CD14-positive monocyte (primary cell): Measurements from ENCODE around the gene SPINT2. TPM values are rescaled to one million over a fixed set of nuclear protein-coding genes. Genes with fewer than 3 reads are reported as not detected.

Experiments used
- DNase-seq, 3 donors: peaks; one replicate each; pipeline ENCODE4 v3.0.0-alpha.2; 2011 to 2022
- H2AFZ ChIP-seq: 2 replicates; pipeline ENCODE4 v1.6.0; 2012; ENCODE audit warnings: mild to moderate bottlenecking, low read depth, low read length, inconsistent platforms; ENCODE audit not compliant: insufficient read depth, poor library complexity, severe bottlenecking
- H3K27ac ChIP-seq, 2 donors: 1 replicate in 1 of 2; 2 replicates in 1 of 2; pipeline ENCODE4 v1.5.1; 2012 to 2013; ENCODE audit warnings: low read length in 2 of 2, control low read depth in 1 of 2, inconsistent platforms in 1 of 2, low read depth in 1 of 2, mild to moderate bottlenecking in 1 of 2
- H3K27me3 ChIP-seq, 2 donors: one replicate each; pipeline versions ENCODE4 v1.6.0 to v1.6.1; 2011 to 2013; ENCODE audit warnings: low read length in 2 of 2; ENCODE audit not compliant: control insufficient read depth in 2 of 2, insufficient read depth in 2 of 2
- H3K36me3 ChIP-seq, 2 donors: replicated peaks in 1 of 2; 1 replicate in 1 of 2; 2 replicates in 1 of 2; pipeline versions ENCODE4 v1.5.1 to v1.6.1; 2012 to 2013; ENCODE audit warnings: low read length in 2 of 2, control low read depth in 1 of 2, inconsistent platforms in 1 of 2, mild to moderate bottlenecking in 1 of 2; ENCODE audit not compliant: insufficient read depth in 2 of 2, control insufficient read depth in 1 of 2
- H3K4me1 ChIP-seq, 2 donors: 1 replicate in 1 of 2; 2 replicates in 1 of 2; pipeline versions ENCODE4 v1.5.1 to v1.6.1; 2012 to 2013; ENCODE audit warnings: low read length in 2 of 2, control low read depth in 1 of 2, inconsistent platforms in 1 of 2, mild to moderate bottlenecking in 1 of 2, moderate library complexity in 1 of 2; ENCODE audit not compliant: insufficient read depth in 2 of 2, control insufficient read depth in 1 of 2
- H3K4me2 ChIP-seq: replicated peaks from 2 replicates; pipeline ENCODE3; 2012; ENCODE audit warnings: low read length, moderate library complexity, mild to moderate bottlenecking; ENCODE audit not compliant: poor library complexity, severe bottlenecking; ENCODE audit errors: extremely low read depth
- H3K4me3 ChIP-seq, 3 experiments: fragments of 200-600 bp in 1 of 3; sonication (generic) in 1 of 3; replicated peaks in 1 of 3; 1 replicate in 2 of 3; 2 replicates in 1 of 3; pipeline ENCODE4 v1.5.1; 2011 to 2013; ENCODE audit warnings: low read length in 3 of 3, mild to moderate bottlenecking in 3 of 3, control low read depth in 2 of 3, low read depth in 2 of 3, inconsistent platforms in 1 of 3, moderate library complexity in 1 of 3
- H3K79me2 ChIP-seq: 2 replicates; pipeline ENCODE4 v1.6.0; 2012; ENCODE audit warnings: mild to moderate bottlenecking, control low read depth, inconsistent platforms, low read length, moderate library complexity; ENCODE audit not compliant: insufficient read depth
- H3K9ac ChIP-seq: 2 replicates; pipeline ENCODE4 v1.6.0; 2017; ENCODE audit warnings: low read length, mild to moderate bottlenecking; ENCODE audit not compliant: insufficient read depth, poor library complexity, severe bottlenecking
- H3K9me3 ChIP-seq, 2 donors: replicated peaks in 1 of 2; 1 replicate in 1 of 2; 2 replicates in 1 of 2; pipeline versions ENCODE4 v1.5.1 to v1.6.1; 2012 to 2013; ENCODE audit warnings: low read length in 2 of 2, control low read depth in 1 of 2; ENCODE audit not compliant: control insufficient read depth in 1 of 2, insufficient read depth in 1 of 2
- H4K20me1 ChIP-seq: 2 replicates; pipeline ENCODE4 v1.6.0; 2012; ENCODE audit warnings: mild to moderate bottlenecking, low read length, control low read depth, moderate library complexity; ENCODE audit not compliant: insufficient read depth
- H3K27ac Mint-ChIP-seq, 7 donors: one replicate each; pipeline ENCODE4 v1.8.0; 2020; ENCODE audit warnings: mild to moderate bottlenecking in 7 of 7, mixed read lengths in 7 of 7, moderate library complexity in 6 of 7, inconsistent platforms in 2 of 7
- H3K27me3 Mint-ChIP-seq, 3 donors: one replicate each; pipeline ENCODE4 v1.8.0; 2021 to 2022; ENCODE audit warnings: low read depth in 3 of 3, mild to moderate bottlenecking in 3 of 3, mixed read lengths in 3 of 3, moderate library complexity in 3 of 3, inconsistent platforms in 1 of 3
- H3K36me3 Mint-ChIP-seq, 2 donors: one replicate each; pipeline ENCODE4 v1.8.0; 2020; ENCODE audit warnings: mixed read lengths in 2 of 2, inconsistent platforms in 1 of 2, mild to moderate bottlenecking in 1 of 2
- H3K4me1 Mint-ChIP-seq: one replicate; pipeline ENCODE4 v1.8.0; 2020; ENCODE audit warnings: mild to moderate bottlenecking, mixed read lengths
- H3K4me3 Mint-ChIP-seq, 2 donors: one replicate each; pipeline ENCODE4 v1.8.0; 2020; ENCODE audit warnings: mild to moderate bottlenecking in 2 of 2, mixed read lengths in 2 of 2, moderate library complexity in 1 of 2
- H3K9me3 Mint-ChIP-seq, 7 donors: one replicate each; pipeline ENCODE4 v1.8.0; 2020 to 2022; ENCODE audit warnings: mixed read lengths in 7 of 7, mild to moderate bottlenecking in 6 of 7, moderate library complexity in 6 of 7, inconsistent platforms in 2 of 7
- CTCF ChIP-seq: fragments of 200-600 bp; IDR thresholded peaks from one replicate; pipeline ENCODE4 v1.8.0; 2022; ENCODE audit warnings: antibody characterized with exemption, mild to moderate bottlenecking
- WGBS: methylation state at CpG from one replicate; pipeline ENCODE4 v1.1.5; 2013; ENCODE audit warnings: missing lambda C conversion rate; ENCODE audit not compliant: insufficient coverage; 5-methylcytosine and 5-hydroxymethylcytosine counted together
- intact Hi-C, 2 donors: fragments of 100-400 bp; cut with micrococcal nuclease; formaldehyde crosslinking; loops; one replicate each; pipeline versions ENCODE4 v1.15.0 to v1.15.1; 2023
- polyA plus RNA-seq, 3 donors: library from polyadenylated mRNA; depleted of rRNA in 1 of 3; unstranded in 2 of 3; stranded (reverse) in 1 of 3; fragments of 300-500 nt in 2 of 3; fragments of >200 nt in 1 of 3; fragmentation: Illumina TruSeq in 2 of 3; gene quantifications; 1 replicate in 2 of 3; 2 replicates in 1 of 3; pipeline ENCODE4 v1.2.3, GENCODE V29; 2012 to 2021

SPINT2 gene
- polyA plus RNA-seq, 3 donors: 42.9 to 139 (median 114) TPM

- intact Hi-C loops: no loop called here
- no peaks in the 10 kb centered on the region for H3K4me1 ChIP-seq
- no peaks in the 10 kb centered on the region for H3K27me3 ChIP-seq
- no peak overlapping the region for H3K9ac ChIP-seq
- no peaks in the 10 kb centered on the region for H3K9me3 ChIP-seq
- no peaks in the 10 kb centered on the region for H3K4me1 Mint-ChIP-seq
- peaks cover 0 to 2% (median 2%) of the 10 kb centered on the region in 3 donors for H3K27me3 Mint-ChIP-seq
- H2AFZ ChIP-seq: no peak overlapping the region
- H3K36me3 ChIP-seq: peaks cover 39 to 63% of the 10 kb centered on the region in 2 donors
- no peak overlapping the region for H3K4me2 ChIP-seq
- no peak overlapping the region for H3K27ac ChIP-seq
- peaks cover 0 to 2% (median 0%) of the 10 kb centered on the region in 7 donors for H3K9me3 Mint-ChIP-seq
- H3K4me3 Mint-ChIP-seq: no peak overlapping the region
- DNase-seq: no peak
- TF ChIP-seq CTCF: no peak
- H3K4me3 ChIP-seq: no peak overlapping the region
- no peaks in the 10 kb centered on the region for H3K79me2 ChIP-seq
- H4K20me1 ChIP-seq: peaks cover 29% of the 10 kb centered on the region
- peak overlapping the region in 1 of 7 donors; percentile 6 for H3K27ac Mint-ChIP-seq
- peaks cover 56 to 70% of the 10 kb centered on the region in 2 donors for H3K36me3 Mint-ChIP-seq
- WGBS: 100% methylated on average over 5 of the region's 7 CpGs
Measured at GRCh38 chr19:38329651-38330050, 65.3 kb downstream of the SPINT2 start.

GRCh38 chr19:38331728-38332127 is 67.4 kb downstream of the SPINT2 start:
- Mint-ChIP-seq H3K4me1 (no peaks in the 10 kb centered on the region), H3K36me3 (peaks cover 37 to 51% of the 10 kb centered on the region in 2 donors), H3K27ac (no peak overlapping the region), H3K27me3 (peaks cover 0 to 2% (median 0%) of the 10 kb centered on the region in 3 donors), H3K9me3 (peaks cover 0 to 2% (median 0%) of the 10 kb centered on the region in 7 donors), H3K4me3 (no peak overlapping the region)
- no peak for TF ChIP-seq CTCF
- H3K27me3 ChIP-seq: no peaks in the 10 kb centered on the region
- H2AFZ ChIP-seq: no peak overlapping the region
- peaks cover 23 to 43% of the 10 kb centered on the region in 2 donors for H3K36me3 ChIP-seq
- no peaks in the 10 kb centered on the region for H3K79me2 ChIP-seq
- H3K9ac ChIP-seq: no peak overlapping the region
- H3K4me3 ChIP-seq: no peak overlapping the region
- no peak overlapping the region for H3K27ac ChIP-seq
- H3K4me2 ChIP-seq: no peak overlapping the region
- DNase-seq: no peak
- intact Hi-C loops: no loop called here
- H3K9me3 ChIP-seq: no peaks in the 10 kb centered on the region
- WGBS: no CpG with 5 or more reads among the region's 1 CpG
- H4K20me1 ChIP-seq: peaks cover 9% of the 10 kb centered on the region
- peaks cover 0 to 4% of the 10 kb centered on the region in 2 donors for H3K4me1 ChIP-seq
